HepG2 (cell line): ENCODE measurements around the gene PARP8. TPM values are rescaled to one million over a fixed set of nuclear protein-coding genes. Genes with fewer than 3 reads are reported as not detected.

ENCODE experiments used
- MLXIP ChIP-seq: sonication (generic); formaldehyde crosslinking; IDR thresholded peaks from 2 replicates; pipeline ENCODE4 v1.9.0; 2021; ENCODE audit warnings: missing genetic modification reagents, borderline replicate concordance
- ZNF253 ChIP-seq: sonication (generic); formaldehyde crosslinking; IDR thresholded peaks from 2 replicates; pipeline ENCODE4 v1.8.0; 2022; ENCODE audit warnings: mild to moderate bottlenecking, missing genetic modification reagents, borderline replicate concordance
- polyA plus RNA-seq, 8 experiments: library from polyadenylated mRNA; depleted of rRNA in 3 of 8; stranded (reverse) in 7 of 8; unstranded in 1 of 8; fragments of >200 nt; fragmentation: Illumina TruSeq in 4 of 8; extraction: Trizol in 4 of 8; gene quantifications; 2 replicates each; pipeline versions ENCODE4 v1.2.1 to v1.2.3, GENCODE V29; 2011 to 2016; ENCODE audit warnings: low read depth in 4 of 8, missing spikeins in 1 of 8, mixed read lengths in 1 of 8; ENCODE audit not compliant: insufficient read depth in 1 of 8
- total RNA-seq, 5 experiments: library from RNA; depleted of rRNA; stranded (reverse); fragments of >200 nt; fragmentation: Illumina TruSeq; extraction: Trizol; gene quantifications; 2 replicates each; pipeline ENCODE4 v1.2.3, GENCODE V29; 2016; ENCODE audit warnings: low read depth in 1 of 5
- TF ChIP-seq, protein P1 (sequence below): sonication (generic); formaldehyde crosslinking; IDR thresholded peaks from 2 replicates; pipeline ENCODE4 v1.4.0; 2020; ENCODE audit warnings: mild to moderate bottlenecking, missing genetic modification reagents

Gene PARP8
- total and polyA plus RNA-seq, 2 of the 13 experiments (the other 11 are each of a cell fraction or from before 2014, with no cell fraction given) = 0.11 to 0.29 TPM

- TF ChIP-seq, protein P1, sequence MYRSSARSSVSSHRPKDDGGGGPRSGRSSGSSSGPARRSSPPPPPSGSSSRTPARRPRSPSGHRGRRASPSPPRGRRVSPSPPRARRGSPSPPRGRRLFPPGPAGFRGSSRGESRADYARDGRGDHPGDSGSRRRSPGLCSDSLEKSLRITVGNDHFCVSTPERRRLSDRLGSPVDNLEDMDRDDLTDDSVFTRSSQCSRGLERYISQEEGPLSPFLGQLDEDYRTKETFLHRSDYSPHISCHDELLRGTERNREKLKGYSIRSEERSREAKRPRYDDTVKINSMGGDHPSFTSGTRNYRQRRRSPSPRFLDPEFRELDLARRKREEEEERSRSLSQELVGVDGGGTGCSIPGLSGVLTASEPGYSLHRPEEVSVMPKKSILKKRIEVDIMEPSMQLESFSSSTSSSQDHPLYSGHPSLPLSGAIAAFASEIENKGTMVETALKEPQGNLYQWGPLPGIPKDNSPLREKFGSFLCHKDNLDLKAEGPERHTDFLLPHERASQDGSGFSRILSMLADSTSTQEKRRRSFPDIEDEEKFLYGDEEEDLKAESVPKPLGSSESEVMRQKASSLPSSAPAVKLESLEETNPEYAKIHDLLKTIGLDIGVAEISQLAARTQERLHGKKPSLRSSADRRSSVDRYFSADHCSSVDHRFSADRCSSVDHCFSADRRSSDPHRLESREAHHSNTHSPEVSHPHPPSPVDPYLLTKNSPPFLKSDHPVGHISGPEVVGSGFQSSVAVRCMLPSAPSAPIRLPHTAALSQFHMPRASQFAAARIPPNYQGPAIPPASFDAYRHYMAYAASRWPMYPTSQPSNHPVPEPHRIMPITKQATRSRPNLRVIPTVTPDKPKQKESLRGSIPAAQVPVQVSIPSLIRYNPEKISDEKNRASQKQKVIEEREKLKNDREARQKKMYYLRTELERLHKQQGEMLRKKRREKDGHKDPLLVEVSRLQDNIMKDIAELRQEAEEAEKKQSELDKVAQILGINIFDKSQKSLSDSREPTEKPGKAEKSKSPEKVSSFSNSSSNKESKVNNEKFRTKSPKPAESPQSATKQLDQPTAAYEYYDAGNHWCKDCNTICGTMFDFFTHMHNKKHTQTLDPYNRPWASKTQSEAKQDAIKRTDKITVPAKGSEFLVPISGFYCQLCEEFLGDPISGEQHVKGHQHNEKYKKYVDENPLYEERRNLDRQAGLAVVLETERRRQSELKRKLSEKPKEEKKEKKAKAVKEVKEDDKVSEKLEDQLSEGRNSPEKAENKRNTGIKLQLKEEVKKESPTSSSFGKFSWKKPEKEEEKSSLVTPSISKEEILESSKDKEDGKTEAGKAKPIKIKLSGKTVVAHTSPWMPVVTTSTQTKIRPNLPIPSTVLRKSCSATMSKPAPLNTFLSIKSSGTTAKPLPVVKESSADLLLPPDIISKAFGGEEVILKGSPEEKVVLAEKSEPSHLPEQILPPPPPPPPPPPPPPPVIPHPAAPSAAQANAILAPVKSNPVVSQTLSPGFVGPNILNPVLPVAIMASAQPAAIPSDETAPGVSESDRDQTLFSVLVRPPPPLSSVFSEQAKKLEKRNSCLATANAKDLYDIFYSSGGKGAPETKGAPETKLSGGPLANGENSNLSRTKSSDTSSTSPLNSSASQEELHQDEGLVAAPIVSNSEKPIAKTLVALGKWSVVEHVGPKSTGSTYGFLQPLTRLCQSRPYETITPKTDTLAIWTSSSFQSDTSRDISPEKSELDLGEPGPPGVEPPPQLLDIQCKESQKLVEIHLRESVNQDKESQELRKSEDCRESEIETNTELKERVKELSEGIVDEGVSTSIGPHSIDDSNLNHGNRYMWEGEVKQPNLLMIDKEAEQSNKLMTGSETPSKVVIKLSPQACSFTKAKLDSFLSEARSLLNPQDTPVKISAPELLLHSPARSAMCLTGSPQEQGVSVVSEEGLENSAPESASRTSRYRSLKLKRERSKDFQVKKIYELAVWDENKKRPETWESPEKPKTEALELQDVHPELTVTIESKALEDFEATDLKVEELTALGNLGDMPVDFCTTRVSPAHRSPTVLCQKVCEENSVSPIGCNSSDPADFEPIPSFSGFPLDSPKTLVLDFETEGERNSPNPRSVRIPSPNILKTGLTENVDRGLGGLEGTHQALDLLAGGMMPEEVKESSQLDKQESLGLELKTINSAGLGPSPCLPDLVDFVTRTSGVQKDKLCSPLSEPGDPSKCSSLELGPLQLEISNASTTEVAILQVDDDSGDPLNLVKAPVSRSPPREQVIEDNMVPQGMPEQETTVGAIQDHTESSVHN (CRISPR knock-in tag) = no peak
- TF ChIP-seq ZNF253 (CRISPR knock-in tag) (no peak), MLXIP (no peak)
- TF ChIP-seq, all 625 proteins: peak for 0
These were observed 12.5 kb upstream of the PARP8 start (continued) for GRCh38 chr5:50653946-50654345.
